Hepatocyte (in vitro differentiated cells): Measurements from ENCODE around the gene RPS18.

Source experiments
- CTCF ChIP-seq: fragments of 200-600 bp; sonication (generic); IDR thresholded peaks from 2 replicates; pipeline ENCODE4 v1.5.1; 2016; ENCODE audit warnings: antibody characterized with exemption, mild to moderate bottlenecking; ENCODE audit not compliant: poor library complexity
- EZH2 ChIP-seq: fragments of 200-600 bp; sonication (generic); IDR thresholded peaks from 2 replicates; pipeline ENCODE4 v1.6.1; 2016; ENCODE audit warnings: antibody characterized with exemption, mild to moderate bottlenecking, borderline replicate concordance

GRCh38 chr6:33323623-33323948, 51.7 kb downstream of the RPS18 start:
- no peak for TF ChIP-seq CTCF
- TF ChIP-seq EZH2: no peak
